Right lung (tissue), 5 donors: ENCODE data around the gene NSRP1. TPM values are rescaled to one million over a fixed set of nuclear protein-coding genes. Genes with fewer than 3 reads are reported as not detected.
"Not testable (repeated sequence)": the region's sequence is repeated elsewhere in the genome, so short reads cannot be mapped to it uniquely, and the experiment has no call there.

Experiments
- DNase-seq, 2 donors: peaks; one replicate each; pipeline ENCODE4 v3.0.0-alpha.2; 2013
- polyA plus RNA-seq, 5 donors: library from polyadenylated mRNA; unstranded; fragments of 120-200 nt; gene quantifications; one replicate each; pipeline versions ENCODE4 v1.2.1 to v1.2.3, GENCODE V29; 2013; ENCODE audit warnings: inconsistent platforms in 1 of 5, low replicate concordance in 1 of 5; ENCODE audit not compliant: insufficient read length in 5 of 5, insufficient read depth in 1 of 5

The NSRP1 gene
- polyA plus RNA-seq, 5 donors, result 33.4 to 45.1 (median 34.7) TPM

DNA sequence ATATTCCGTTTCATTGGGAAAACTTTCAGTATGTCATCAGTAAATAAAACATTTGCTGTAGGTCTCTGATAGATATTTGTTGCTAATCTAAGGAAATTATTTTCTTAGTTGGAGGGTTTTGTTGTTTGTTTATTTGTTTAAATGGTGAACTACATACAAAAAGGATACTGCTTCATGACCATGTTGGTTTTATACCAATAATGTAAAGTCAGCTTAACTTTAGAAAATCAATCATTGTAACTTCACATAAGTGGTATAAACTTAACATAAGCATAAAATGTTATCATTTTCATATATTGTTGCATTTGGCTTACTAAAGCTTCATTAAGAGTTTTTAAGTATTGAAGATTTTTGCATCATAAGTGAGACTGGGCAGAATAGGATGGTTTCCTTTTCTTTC, 57.9 kb downstream of the NSRP1 start:
- DNase-seq, result no peak

GRCh38 chr17:30176855-30177254, 60.2 kb downstream of the NSRP1 start:
- no peak for DNase-seq

DNA sequence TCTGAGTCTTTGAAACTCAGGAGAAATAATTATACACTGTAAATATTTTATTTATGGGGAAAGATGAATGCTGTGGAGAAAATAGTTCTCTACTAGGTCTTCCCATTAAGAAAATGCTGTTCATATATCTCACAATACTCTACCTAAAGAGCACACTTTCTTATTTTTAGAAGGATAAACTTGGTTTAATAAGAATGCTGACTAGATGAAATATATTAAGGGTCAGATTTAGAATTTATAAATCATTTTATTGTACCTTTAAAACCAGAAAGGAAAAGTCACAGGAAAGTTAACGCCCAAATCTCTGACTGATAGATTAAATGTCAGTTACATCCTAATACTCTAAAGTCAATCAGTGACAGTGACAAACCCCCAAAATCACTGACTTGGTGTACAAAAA, 70.1 kb downstream of the NSRP1 start:
- no peak for DNase-seq

GRCh38 chr17:30187573-30187972, 71.0 kb downstream of the NSRP1 start:
- no peak for DNase-seq

DNA sequence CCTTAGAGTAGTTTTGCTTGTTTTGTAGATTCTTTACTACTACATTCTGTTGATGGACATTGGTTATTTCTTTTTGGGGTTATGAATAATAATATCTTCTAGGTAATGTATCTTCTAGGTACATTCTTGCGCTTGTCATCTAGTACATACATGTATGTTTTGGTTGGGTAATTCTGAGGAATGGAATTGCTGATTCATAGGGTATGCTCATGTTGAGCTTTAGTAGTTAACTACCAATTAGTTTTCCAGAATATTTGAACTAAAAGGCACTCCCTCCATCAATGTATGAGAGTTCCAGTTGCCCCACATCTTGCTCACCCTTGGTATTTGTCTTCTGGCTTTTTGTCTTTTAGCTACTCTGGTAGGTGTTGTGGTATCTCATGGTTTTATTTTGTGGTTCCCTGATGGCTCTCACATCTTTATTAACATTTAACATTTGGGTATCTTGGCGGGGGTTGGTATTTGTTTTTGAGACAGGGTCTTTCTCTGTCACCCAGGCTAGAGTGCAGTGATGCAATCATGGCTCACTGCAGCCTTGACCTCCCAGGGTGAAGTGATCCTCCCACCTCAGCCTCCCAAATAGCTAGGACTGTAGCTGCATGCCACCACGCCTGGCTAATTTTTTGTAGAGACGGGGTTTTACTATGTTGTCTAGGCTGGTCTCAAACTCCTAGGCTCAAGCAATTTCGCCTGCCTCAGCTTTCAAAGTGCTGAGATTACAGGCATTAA, 71.8 kb downstream of the NSRP1 start:
- no peak for DNase-seq

DNA sequence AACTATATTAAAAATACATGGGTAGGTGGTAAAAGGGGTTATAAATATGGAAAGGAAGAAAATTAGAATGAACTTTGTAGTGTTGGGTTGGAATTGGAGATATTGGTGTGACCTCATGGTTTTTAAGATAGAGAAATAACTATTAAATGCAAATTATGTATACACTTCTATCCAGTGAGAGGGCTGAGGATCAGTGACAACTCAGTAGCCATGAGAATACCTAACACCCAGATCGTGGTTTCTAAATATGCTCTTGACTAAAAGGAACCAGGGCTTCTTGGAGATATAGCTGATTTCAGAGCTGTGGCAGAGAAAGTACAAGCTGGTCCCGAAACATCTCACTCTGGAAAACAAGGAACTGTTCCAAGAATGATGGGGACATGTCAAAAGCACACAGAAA, 74.5 kb downstream of the NSRP1 start:
- DNase-seq, result no peak

DNA sequence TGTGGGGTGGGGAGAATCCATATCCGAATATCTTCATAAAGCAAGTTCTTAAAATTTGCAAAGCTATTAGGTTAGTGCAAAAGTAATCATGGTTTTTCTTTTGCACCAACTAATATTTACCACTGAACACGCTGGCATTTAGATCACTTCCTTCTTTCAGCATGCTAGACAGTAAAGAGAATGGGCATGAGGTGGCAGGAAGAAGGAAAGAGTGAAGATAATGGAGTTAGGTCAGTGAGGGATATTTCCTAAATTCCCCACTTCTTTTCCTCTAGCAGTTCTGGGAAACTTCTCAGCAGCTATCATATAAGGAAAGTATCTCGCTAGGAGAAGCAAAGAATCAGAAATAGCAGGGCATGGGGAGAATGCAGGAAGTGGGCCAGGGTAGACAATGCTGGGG, 79.9 kb downstream of the NSRP1 start:
- no peak for DNase-seq

DNA sequence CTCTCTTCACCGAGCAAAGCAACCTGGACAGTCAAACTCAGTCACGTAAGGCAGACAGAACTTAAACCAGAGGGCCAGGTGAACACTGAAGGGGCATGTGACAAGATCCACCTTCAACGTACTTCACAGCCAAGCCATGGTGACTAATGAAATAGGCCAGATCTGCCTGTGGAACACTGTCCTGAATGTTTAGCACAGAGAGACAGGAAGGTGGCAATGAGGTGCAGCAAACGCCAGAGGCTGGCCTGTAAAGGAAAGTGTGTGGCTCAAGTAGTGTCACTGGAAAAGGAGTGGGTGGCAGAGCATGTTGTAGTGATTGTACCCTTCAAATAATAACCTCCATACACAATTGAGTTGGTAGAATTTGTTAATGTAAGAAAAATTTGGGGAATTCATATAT, 80.8 kb downstream of the NSRP1 start:
- no peak for DNase-seq

DNA sequence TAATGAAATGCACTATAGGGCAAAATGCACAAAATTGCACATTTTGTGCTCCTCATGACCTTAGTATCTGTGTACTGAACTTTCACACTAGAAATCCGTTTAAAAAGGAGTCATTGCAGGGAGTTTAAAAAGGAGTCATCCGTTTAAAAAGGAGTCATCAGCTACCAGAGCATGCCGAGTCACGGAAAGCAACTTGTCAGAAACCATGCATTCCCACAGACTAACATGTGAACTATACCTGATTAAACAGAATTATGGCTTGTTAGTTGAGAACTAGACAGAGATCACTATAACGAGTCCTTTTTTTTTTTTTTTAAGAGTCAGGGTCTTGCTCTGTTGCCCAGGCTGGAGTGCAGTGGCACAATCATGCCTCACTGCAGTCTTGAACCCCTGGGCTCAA, 83.0 kb downstream of the NSRP1 start:
- DNase-seq, result no peak

- DNase-seq, result no peak
Measured at GRCh38 chr17:30200106-30200505, 83.5 kb downstream of the NSRP1 start.

DNA sequence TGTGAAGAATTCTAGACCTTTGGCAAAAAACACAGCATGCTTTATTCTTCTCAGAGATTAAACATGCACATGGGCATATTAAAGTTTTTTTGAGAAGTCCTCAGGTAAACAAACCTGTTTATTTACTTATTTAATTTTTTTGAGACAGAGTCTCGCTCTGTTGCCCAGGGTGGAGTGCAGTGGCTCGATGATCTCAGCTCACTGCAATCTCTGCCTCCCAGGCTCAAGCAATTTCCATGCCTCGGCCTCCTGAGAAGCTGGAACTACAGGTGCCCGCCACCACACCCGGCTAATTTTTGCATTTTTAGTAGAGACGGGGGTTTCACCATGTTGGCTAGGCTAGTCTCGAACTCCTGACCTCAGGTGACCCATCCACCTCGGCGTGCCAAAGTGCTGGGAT, 84.0 kb downstream of the NSRP1 start:
- not testable (repeated sequence) for DNase-seq

DNA sequence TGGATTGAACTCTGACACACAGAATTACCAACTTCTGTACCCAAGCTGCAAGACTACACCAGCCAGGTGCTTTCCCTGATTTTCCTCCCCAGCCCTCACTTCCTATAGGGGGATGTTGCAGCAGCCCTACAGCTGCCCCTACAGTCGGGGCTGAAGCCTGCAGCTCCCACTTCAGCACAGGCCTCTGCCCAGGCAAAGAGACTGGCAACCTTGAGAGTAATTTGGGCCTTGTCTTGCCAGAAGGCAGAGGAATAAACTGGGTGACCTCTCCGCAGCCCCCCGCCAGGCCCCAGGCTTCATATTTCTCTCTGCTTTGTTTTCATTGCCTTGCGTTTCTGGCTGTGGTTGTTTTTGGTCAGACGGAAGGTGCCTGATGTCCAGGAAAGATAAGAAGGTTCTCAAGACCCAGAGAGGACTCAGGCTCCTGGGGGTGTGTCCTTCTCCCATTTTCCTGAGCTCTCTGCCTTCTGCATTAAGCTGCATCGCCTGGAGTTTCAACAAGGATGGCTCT, 86.9 kb downstream of the NSRP1 start:
- DNase-seq, result no peak

- no peak for DNase-seq
Measured at GRCh38 chr17:30207655-30208054, 91.0 kb downstream of the NSRP1 start.

DNA sequence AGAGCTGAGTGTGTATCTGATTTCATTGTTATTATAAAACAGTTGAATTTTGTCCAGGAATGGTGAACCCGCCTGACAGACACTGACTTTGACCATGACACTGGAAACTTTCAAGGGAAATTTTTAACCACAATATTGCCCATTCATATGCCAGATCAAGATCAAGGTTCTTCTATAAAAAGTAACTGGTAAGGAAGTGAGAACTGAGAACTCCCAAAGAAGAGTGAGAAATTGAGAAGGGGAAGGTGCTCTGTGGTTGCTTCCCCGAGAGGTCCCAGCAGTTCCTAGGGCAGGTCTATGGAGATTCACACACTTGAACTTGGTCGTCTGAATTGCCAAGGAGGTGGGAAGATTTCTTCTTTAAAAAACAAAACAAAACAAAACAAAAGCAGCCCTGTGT, 91.6 kb downstream of the NSRP1 start:
- no peak for DNase-seq

DNA sequence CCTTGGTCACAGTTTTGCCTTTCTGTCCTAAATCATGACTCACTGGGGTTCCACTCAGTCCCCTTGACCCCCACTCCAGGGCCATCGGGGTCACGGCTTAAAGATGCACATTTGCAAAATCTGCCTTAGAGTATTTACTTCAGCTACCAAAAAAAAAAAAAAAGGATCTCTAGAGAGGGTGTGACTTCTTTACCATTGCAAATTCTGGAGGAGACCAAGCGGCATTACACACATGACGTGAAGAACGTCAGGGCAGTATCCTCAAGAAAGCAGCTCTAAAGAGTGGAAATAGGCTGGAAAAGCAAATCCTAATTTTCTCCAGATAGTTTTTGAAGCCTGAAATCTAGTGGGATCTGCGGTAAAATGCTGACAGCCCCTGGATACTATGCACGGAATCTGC, 93.3 kb downstream of the NSRP1 start:
- DNase-seq, result no peak

DNA sequence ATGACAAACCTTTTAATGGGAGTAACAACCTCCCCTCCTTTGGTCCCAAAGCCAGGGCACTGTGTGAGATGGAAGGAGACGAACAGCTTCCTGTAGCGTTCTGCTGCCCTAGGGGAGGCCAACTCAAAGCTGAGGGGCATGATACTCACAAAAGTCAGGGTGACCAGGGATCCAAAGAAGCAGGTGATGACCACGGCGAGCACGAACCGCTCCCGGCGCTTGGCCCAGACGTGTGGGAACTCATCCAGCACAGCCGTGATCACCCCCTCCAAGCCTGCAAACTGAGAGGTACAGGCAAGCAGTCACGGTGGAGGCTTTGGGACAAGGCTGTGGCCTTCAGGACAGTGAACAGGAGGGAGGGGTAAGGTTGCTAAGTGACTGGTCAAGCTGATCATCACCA, 93.8 kb downstream of the NSRP1 start:
- DNase-seq, result no peak

- no peak for DNase-seq
Measured at GRCh38 chr17:30210901-30211300, 94.3 kb downstream of the NSRP1 start.

DNA sequence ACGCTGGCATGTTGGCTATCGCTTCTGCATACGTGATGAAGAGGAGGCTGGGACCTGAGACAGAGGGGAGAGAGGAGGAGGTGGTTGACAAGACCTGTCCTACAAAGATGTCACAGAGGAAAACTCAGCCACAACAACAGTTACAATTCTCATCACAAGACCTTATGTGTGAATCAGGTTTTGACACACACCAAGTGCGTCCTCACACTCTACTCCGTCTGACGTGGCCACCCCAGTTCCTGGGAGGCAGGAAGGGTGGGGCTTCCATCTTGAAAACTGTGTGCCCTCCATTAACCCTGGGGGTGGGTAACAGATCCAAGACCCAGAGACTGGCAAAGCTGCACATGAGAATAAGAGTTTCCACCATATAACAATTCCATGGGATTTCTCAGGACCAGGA, 94.8 kb downstream of the NSRP1 start:
- DNase-seq, result no peak

DNA sequence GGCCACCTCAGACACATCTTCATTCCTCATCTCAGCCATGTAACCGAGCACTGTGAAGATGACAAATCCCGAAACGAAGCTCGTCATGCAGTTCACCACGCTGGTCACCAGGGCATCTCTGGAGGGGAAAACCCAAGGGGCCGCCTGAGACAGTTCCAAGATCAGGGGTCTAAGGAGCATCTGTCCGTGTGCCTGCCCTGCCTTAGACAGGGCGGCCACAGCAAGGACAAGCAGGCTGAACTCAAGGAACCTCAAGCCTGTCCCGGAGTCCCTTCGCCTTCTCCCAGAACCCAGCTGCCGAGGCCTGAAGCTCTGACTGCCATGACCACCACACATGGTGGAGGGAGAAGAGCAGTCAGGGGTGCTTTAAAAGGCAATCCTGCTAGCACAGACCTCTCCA, 96.1 kb downstream of the NSRP1 start:
- DNase-seq, result no peak

DNA sequence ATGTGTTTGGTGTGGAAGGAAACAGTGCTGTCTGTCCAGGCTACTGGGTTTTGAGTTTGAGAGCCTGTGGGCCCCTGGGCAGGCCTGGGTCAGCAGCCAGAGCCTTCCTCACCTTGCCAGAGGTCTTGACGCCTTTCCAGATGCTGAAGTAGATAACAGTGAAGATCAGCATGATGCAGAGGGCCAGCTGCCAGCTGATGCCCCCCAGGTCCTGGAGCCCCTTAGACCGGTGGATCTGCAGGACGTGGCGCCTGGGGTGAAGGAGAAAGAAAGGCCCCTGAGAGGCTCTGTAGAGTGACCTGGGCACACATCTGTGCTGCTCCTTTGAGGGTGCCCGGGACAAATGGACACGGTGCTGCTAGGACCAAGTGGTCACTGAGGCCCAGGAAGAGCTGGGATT, 100.4 kb downstream of the NSRP1 start:
- DNase-seq, result no peak

GRCh38 chr17:30217746-30218245, 101.2 kb downstream of the NSRP1 start:
- DNase-seq, result no peak

DNA sequence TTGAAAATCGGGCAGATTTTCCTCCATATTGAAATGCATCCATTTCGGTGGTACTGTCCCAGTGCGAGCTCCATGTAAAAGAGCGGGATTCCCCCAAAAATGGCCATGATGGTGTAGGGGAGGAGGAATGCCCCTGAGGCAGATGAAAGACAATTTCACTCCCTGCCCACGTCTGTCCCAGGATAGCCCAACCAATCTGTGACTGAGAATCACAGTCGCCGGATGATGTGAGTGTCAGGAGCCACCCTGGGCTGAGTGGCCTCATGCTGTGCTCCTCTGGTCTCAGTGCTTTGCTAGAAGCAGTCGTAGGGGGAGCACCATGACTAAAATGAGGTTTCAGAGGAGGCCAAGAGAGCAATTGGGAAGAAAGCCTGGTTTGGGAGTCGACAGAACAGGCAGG, 102.2 kb downstream of the NSRP1 start:
- no peak for DNase-seq

GRCh38 chr17:30219315-30219714, 102.7 kb downstream of the NSRP1 start:
- DNase-seq, result no peak

DNA sequence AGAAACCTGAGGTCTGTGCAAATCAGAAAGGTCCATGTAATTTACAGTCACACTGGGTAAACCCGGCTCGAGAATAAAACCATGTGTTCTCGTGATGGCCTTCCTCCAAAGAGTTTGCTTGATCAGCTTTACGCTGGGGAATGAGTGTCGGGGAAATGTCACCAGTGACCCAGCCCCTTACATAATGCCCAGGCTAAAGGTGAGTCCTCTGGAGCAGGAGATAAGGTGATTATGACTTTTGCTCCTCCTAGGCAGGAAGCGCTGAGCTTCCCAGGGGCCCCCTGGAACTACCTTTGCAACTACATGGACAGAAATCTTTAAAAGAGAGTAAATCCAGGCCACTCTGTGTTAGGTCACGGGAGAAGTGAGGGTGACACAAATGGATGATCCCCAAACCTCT, 103.2 kb downstream of the NSRP1 start:
- DNase-seq, result no peak
